ENCODE measurements around the gene DIPK1A. TPM values are rescaled to one million over a fixed set of nuclear protein-coding genes. Genes with fewer than 3 reads are reported as not detected.

The DIPK1A gene
- total RNA-seq, 1 experiment from 2014 or later: 3.8 TPM

- no peak overlapping the region for H3K56ac ChIP-seq (ENCODE audit: insufficient read length, low read depth, low read length)
- no peak overlapping the region for H2BK5ac ChIP-seq (ENCODE audit: insufficient read length, low read length)
- no peak overlapping the region for H3K18ac ChIP-seq (ENCODE audit: insufficient read length, low read depth, low read length)
- H2AK5ac ChIP-seq (ENCODE audit: insufficient read length, low read length): no peak overlapping the region
- no peaks in the 10 kb centered on the region for H3K9me3 ChIP-seq (ENCODE audit: control insufficient read depth, low read depth, low read length)
- H3K9ac ChIP-seq (ENCODE audit: extremely low read depth, insufficient read length, low read length): no peak overlapping the region
- no peaks in the 10 kb centered on the region for H4K20me1 ChIP-seq (ENCODE audit: control insufficient read depth, insufficient read depth, insufficient read length)
- no peak overlapping the region for H2BK12ac ChIP-seq (ENCODE audit: insufficient read length, low read depth, low read length)
- H2BK20ac ChIP-seq (ENCODE audit: low read depth, low read length, poor library complexity, severe bottlenecking): no peak overlapping the region
- no peak overlapping the region for H2BK15ac ChIP-seq (ENCODE audit: low read depth, low read length)
- H3K4ac ChIP-seq (ENCODE audit: low read depth, low read length): no peak overlapping the region
- no peak overlapping the region for H2BK120ac ChIP-seq (ENCODE audit: low read depth, low read length, poor library complexity, severe bottlenecking)
- no peaks in the 10 kb centered on the region for H3K4me1 ChIP-seq (ENCODE audit: insufficient read depth, low read length)
- no peak overlapping the region for H3K14ac ChIP-seq (ENCODE audit: insufficient read depth, low read length)
- Mint-ChIP-seq H3K27me3 (ENCODE audit: low read depth) (no peaks in the 10 kb centered on the region), H3K4me1 (peaks cover 14 to 31% of the 10 kb centered on the region in 2 experiments), H3K27ac (no peak overlapping the region), H3K9me3 (no peaks in the 10 kb centered on the region), H3K36me3 (ENCODE audit: insufficient read depth in 1 of 3, low read depth in 3 of 3) (no peaks in the 10 kb centered on the region), H3K4me3 (no peak overlapping the region)
- no peak overlapping the region for H4K5ac ChIP-seq (ENCODE audit: insufficient read length, low read depth, low read length)
- no peaks in the 10 kb centered on the region for H3K27me3 ChIP-seq (ENCODE audit: insufficient read depth, low read length)
- no peak for DNase-seq
- H4K8ac ChIP-seq (replicated peaks; ENCODE audit: insufficient read length, low read depth, low read length): no peak overlapping the region
- WGBS (ENCODE audit: extremely low coverage, insufficient read length, low lambda C conversion rate): no CpG with 5 or more reads among the region's 2 CpGs
- H3T11ph ChIP-seq (ENCODE audit: low read length): no peak overlapping the region
- no peaks in the 10 kb centered on the region for H3K23me2 ChIP-seq (ENCODE audit: insufficient read length, low read depth, low read length, poor library complexity, severe bottlenecking)
- no peak for TF ChIP-seq CTCF (conservative IDR thresholded peaks at IDR 0.05)
- H3K79me1 ChIP-seq (ENCODE audit: insufficient read depth, low read depth, low read length, poor library complexity, severe bottlenecking): no peaks in the 10 kb centered on the region
- H2AFZ ChIP-seq (ENCODE audit: low read length): no peak overlapping the region
- H3K4me2 ChIP-seq (ENCODE audit: insufficient read depth, insufficient read length, low read length): no peak overlapping the region
- no peak overlapping the region for H4K91ac ChIP-seq (ENCODE audit: insufficient read length, low read depth, low read length)
- no peak overlapping the region for H3K27ac ChIP-seq (ENCODE audit: insufficient read length, low read depth, low read length)
- H3K79me2 ChIP-seq (ENCODE audit: insufficient read depth, low read length): no peaks in the 10 kb centered on the region
- no peak overlapping the region for H3K23ac ChIP-seq (ENCODE audit: insufficient read length, low read depth, low read length)
Observed at GRCh38 chr1:93002781-93003180, 41.5 kb upstream of the DIPK1A start.

Data from H9 (cell line).